Neural cell (in vitro differentiated cells): ENCODE measurements around the gene NFIB. TPM values are rescaled to one million over a fixed set of nuclear protein-coding genes. Genes with fewer than 3 reads are reported as not detected.

ENCODE experiments used
- H2AFZ ChIP-seq: fragments of 200-600, 300-800 bp; sonication (generic), shearing (Covaris generic); 2 replicates; pipeline ENCODE4 v1.6.0; 2014; ENCODE audit warnings: low read depth, mild to moderate bottlenecking, antibody characterized with exemption, low read length, moderate library complexity
- H3F3A ChIP-seq: fragments of 200-600 bp; shearing (Covaris generic); 2 replicates; pipeline ENCODE4 v1.6.1; 2016; ENCODE audit warnings: mild to moderate bottlenecking, moderate library complexity, mixed read lengths, antibody characterized with exemption, low read length; ENCODE audit not compliant: insufficient read depth, poor library complexity, severe bottlenecking
- H3K27ac ChIP-seq: fragments of 200-600, 300-800 bp; sonication (generic), shearing (Covaris generic); 2 replicates; pipeline ENCODE4 v1.5.1; 2014; ENCODE audit warnings: mild to moderate bottlenecking, low read length, moderate library complexity
- H3K27me3 ChIP-seq: fragments of 300-800, 200-600 bp; sonication (generic), shearing (Covaris generic); 2 replicates; pipeline ENCODE4 v1.6.0; 2014; ENCODE audit warnings: mild to moderate bottlenecking, low read depth, low read length, moderate library complexity; ENCODE audit not compliant: insufficient read depth
- H3K36me3 ChIP-seq: fragments of 300-800, 200-600 bp; sonication (generic), shearing (Covaris generic); 2 replicates; pipeline ENCODE4 v1.5.1; 2014; ENCODE audit warnings: mild to moderate bottlenecking, antibody characterized with exemption, low read length, moderate library complexity; ENCODE audit not compliant: insufficient read depth
- H3K4me2 ChIP-seq: fragments of 300-800, 200-600 bp; sonication (generic), shearing (Covaris generic); 2 replicates; pipeline ENCODE4 v1.6.0; 2014; ENCODE audit warnings: mild to moderate bottlenecking, low read length
- H3K4me3 ChIP-seq: fragments of 300-800, 200-600 bp; sonication (generic), shearing (Covaris generic); 2 replicates; pipeline ENCODE4 v1.5.1; 2014; ENCODE audit warnings: mild to moderate bottlenecking, low read length, moderate library complexity
- H3K79me2 ChIP-seq: fragments of 200-600 bp; shearing (Covaris generic); replicated peaks from 2 replicates; pipeline ENCODE4 v1.6.0; 2014; ENCODE audit warnings: mild to moderate bottlenecking, low read length, moderate library complexity; ENCODE audit not compliant: insufficient read depth
- H3K9ac ChIP-seq: fragments of 300-800, 200-600 bp; sonication (generic), shearing (Covaris generic); 2 replicates; pipeline ENCODE4 v1.6.1; 2016; ENCODE audit warnings: mild to moderate bottlenecking, low read length, mixed read lengths
- H3K9me2 ChIP-seq: fragments of 200-600 bp; shearing (Covaris generic); 2 replicates; pipeline ENCODE4 v1.6.1; 2016; ENCODE audit warnings: mild to moderate bottlenecking, low read length, mixed read lengths; ENCODE audit not compliant: insufficient read depth
- H3K9me3 ChIP-seq: fragments of 200-600, 300-800 bp; sonication (generic), shearing (Covaris generic); 2 replicates; pipeline ENCODE4 v1.6.1; 2016; ENCODE audit warnings: mild to moderate bottlenecking, mixed run types, low read length, moderate library complexity, mixed read lengths
- H4K20me1 ChIP-seq: fragments of 200-600 bp; shearing (Covaris generic); 2 replicates; pipeline ENCODE4 v1.6.1; 2016; ENCODE audit warnings: mild to moderate bottlenecking, mixed run types; ENCODE audit not compliant: insufficient read depth
- CTCF ChIP-seq: fragments of 450-650 bp; IDR thresholded peaks from 2 replicates; pipeline ENCODE4 v1.5.1; 2014; ENCODE audit warnings: antibody characterized with exemption, mild to moderate bottlenecking, moderate library complexity; ENCODE audit not compliant: poor library complexity, severe bottlenecking
- EP300 ChIP-seq: fragments of 450-650 bp; conservative IDR thresholded peaks from 2 replicates; pipeline ENCODE4 v1.6.1; 2014; ENCODE audit warnings: antibody characterized with exemption, mild to moderate bottlenecking, moderate library complexity; ENCODE audit not compliant: poor library complexity, severe bottlenecking
- EZH2 ChIP-seq: fragments of 200-600, 300-800 bp; shearing (Covaris generic), sonication (generic); IDR thresholded peaks from 2 replicates; pipeline ENCODE4 v1.6.1; 2014; ENCODE audit warnings: antibody characterized with exemption, low read length, borderline replicate concordance, mild to moderate bottlenecking; ENCODE audit not compliant: insufficient read depth, poor library complexity, severe bottlenecking
- POLR2AphosphoS5 ChIP-seq: IDR thresholded peaks from 2 replicates; pipeline ENCODE4 v1.6.1; 2012
- RAD21 ChIP-seq: fragments of 450-650 bp; conservative IDR thresholded peaks from 2 replicates; pipeline ENCODE4 v1.6.1; 2014; ENCODE audit warnings: antibody characterized with exemption, mild to moderate bottlenecking, moderate library complexity
- REST ChIP-seq: IDR thresholded peaks from 2 replicates; pipeline ENCODE4 v1.6.1; 2012; ENCODE audit warnings: borderline replicate concordance
- TAF1 ChIP-seq: IDR thresholded peaks from 2 replicates; pipeline ENCODE4 v1.6.1; 2012; ENCODE audit warnings: low read depth
- polyA plus RNA-seq: library from polyadenylated mRNA; depleted of rRNA; stranded (reverse); fragments of >200 nt; gene quantifications from 2 replicates; pipeline ENCODE4 v1.2.3, GENCODE V29; 2014

Gene NFIB
- polyA plus RNA-seq, 1 donor from 2014 or later, result 0.73 TPM

GRCh38 chr9:14346811-14347405 is 33.0 kb upstream of the NFIB start:
- H3K79me2 ChIP-seq, result no peaks in the 10 kb centered on the region
- no peaks in the 10 kb centered on the region for H3F3A ChIP-seq
- no peaks in the 10 kb centered on the region for H4K20me1 ChIP-seq
- TF ChIP-seq EP300, result no peak
- peak; percentile 37 for TF ChIP-seq POLR2AphosphoS5
- no peaks in the 10 kb centered on the region for H3K9me3 ChIP-seq
- no peak overlapping the region for H3K9ac ChIP-seq
- H3K4me2 ChIP-seq, result no peak overlapping the region
- no peak overlapping the region for H2AFZ ChIP-seq
- H3K36me3 ChIP-seq, result no peaks in the 10 kb centered on the region
- peaks cover 100% of the 10 kb centered on the region for H3K27me3 ChIP-seq
- H3K9me2 ChIP-seq, result no peaks in the 10 kb centered on the region
- H3K27ac ChIP-seq, result no peak overlapping the region
- H3K4me3 ChIP-seq, result peak overlapping the region; percentile 66

DNA sequence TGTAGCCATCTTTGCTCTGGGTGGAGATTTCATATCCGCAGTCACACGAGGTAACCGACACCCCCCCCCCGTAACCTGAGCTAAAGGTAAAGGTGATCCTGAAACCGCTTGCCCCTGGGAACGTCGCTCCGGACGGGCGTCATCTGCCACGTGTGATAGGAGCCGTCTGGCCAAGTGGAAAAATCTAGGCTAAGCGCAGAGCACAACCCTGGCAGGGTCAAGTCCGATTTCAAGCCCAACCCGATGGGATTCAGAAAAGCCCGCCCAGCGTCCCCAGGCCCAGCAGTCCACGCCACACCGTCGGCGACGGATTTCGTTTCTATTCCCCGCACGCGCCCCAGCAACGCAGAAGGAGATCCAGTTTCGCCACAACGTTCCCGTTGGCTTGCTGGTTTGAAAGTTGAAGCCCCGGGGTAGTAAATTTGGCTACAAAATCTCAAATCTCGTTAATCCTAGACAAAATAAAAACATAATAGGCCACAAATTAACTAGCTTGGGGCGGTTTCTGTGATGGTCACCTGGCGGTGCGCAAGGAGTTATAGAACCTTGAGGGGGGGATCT is 32.4 kb upstream of the NFIB start:
- Histone ChIP-seq H3K36me3 (no peaks in the 10 kb centered on the region), H4K20me1 (no peaks in the 10 kb centered on the region), H3K4me3 (peak overlapping the region; percentile 48), H3K4me2 (no peak overlapping the region), H3K79me2 (no peaks in the 10 kb centered on the region), H3K27ac (no peak overlapping the region), H3K9me3 (no peaks in the 10 kb centered on the region), H3K27me3 (peaks cover 98% of the 10 kb centered on the region), H2AFZ (no peak overlapping the region), H3K9me2 (no peaks in the 10 kb centered on the region), H3F3A (no peaks in the 10 kb centered on the region), H3K9ac (no peak overlapping the region)
- TF ChIP-seq POLR2AphosphoS5 (peak; percentile 65), EP300 (no peak), EZH2 (peak; percentile 30), RAD21 (no peak), TAF1 (no peak), REST (no peak)

DNA sequence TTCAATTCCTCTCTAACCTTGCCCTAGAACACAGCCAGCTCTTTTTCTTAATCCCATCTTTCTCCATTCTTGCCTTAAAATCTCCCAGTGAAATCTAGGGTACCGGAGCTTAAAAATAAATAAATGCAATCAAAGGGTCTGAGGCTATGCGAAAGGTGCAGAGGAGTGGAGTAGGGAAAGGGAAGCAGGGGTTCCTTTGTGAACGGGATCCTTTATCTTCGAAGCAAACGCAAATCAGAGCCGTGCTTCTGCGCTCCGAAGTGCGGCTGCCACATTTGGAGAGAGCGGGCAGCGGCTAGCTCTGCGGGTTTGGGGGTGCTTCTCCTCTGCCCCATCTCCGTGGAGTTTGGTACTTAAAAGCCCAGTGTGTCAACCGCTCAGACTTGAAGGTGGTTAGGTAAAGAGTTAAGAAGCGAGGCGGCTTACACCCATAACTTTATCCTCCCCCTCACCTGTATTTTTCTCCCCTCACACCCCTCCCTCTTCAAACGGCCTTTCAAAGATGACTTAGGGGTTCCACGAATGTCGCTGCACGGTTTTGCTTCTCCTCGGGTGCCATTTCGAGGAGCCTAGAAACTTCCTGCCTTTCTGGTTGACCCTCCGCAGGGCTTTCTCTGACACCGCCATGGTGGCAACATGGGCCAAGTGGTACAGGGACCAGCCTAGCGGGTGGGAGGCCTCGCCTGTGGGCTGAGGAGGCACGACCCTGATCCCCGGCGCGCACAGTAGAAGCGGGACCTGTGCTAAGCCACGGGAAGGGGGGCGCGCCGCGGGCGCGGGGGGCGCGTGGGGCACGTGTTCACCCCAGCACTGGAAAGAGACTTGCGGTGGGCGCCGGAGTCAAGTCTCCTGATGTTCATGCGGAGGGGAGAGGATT is 31.7 kb upstream of the NFIB start:
- no peak overlapping the region for H3K4me2 ChIP-seq
- no peaks in the 10 kb centered on the region for H4K20me1 ChIP-seq
- H3K9ac ChIP-seq, result no peak overlapping the region
- no peaks in the 10 kb centered on the region for H3K9me2 ChIP-seq
- peaks cover 91% of the 10 kb centered on the region for H3K27me3 ChIP-seq
- no peak for TF ChIP-seq CTCF
- TF ChIP-seq EZH2, result peak; percentile 67
- no peak overlapping the region for H3K27ac ChIP-seq
- H3K9me3 ChIP-seq, result no peaks in the 10 kb centered on the region
- H2AFZ ChIP-seq, result no peak overlapping the region
- H3F3A ChIP-seq, result no peaks in the 10 kb centered on the region
- H3K36me3 ChIP-seq, result no peaks in the 10 kb centered on the region
- no peaks in the 10 kb centered on the region for H3K79me2 ChIP-seq
- peak overlapping the region; percentile 48 for H3K4me3 ChIP-seq
